G401 (cell line): ENCODE measurements around the gene UBAP2. TPM values are rescaled to one million over a fixed set of nuclear protein-coding genes. Genes with fewer than 3 reads are reported as not detected.
"Not testable (repeated sequence)": the region's sequence is repeated elsewhere in the genome, so short reads cannot be mapped to it uniquely, and the experiment has no call there.

ENCODE experiments used
- DNase-seq: peaks from one replicate; pipeline ENCODE4 v3.0.0-alpha.2; 2015; ENCODE audit warnings: low spot score
- in situ Hi-C: cut with HindIII; loops from 2 replicates; pipeline ENCODE4 v1.10.0; 2016; ENCODE audit warnings: low sequenced_read_pairs, mixed read lengths
- total RNA-seq: library from RNA; depleted of rRNA; stranded (reverse); fragments of >200 nt; shearing (Covaris generic); gene quantifications from 2 replicates; pipeline ENCODE4 v1.2.3, GENCODE V29; 2014

UBAP2 gene
- total RNA-seq, 1 experiment from 2014 or later = 26.0 TPM

GRCh38 chr9:34049630-34050384 is 1.1 kb upstream of the UBAP2 start:
- DNase-seq = no peak
- in situ Hi-C loops = no loop called here

GRCh38 chr9:34047864-34048726 is 592 bp downstream of the UBAP2 start:
- in situ Hi-C loops = no loop called here
- no peak for DNase-seq

- in situ Hi-C loops = no loop called here
- DNase-seq = no peak
Measured at GRCh38 chr9:34046784-34047379, 1.8 kb downstream of the UBAP2 start.

GRCh38 chr9:34045903-34046302 is 2.8 kb downstream of the UBAP2 start:
- no peak for DNase-seq
- in situ Hi-C loops = no loop called here

- DNase-seq, in situ Hi-C loops: not testable (repeated sequence)
Measured at GRCh38 chr9:34042074-34042473, 6.6 kb downstream of the UBAP2 start.

GRCh38 chr9:34038851-34039250 is 9.8 kb downstream of the UBAP2 start:
- in situ Hi-C loops, DNase-seq: not testable (repeated sequence)

GRCh38 chr9:34037626-34038025 is 11.1 kb downstream of the UBAP2 start:
- in situ Hi-C loops = no loop called here
- no peak for DNase-seq

GRCh38 chr9:34036625-34037024 is 12.1 kb downstream of the UBAP2 start:
- DNase-seq = no peak
- in situ Hi-C loops = no loop called here

- DNase-seq = no peak
- in situ Hi-C loops = no loop called here
Measured at GRCh38 chr9:34035656-34036055, 13.0 kb downstream of the UBAP2 start.

GRCh38 chr9:34034698-34035065 is 14.0 kb downstream of the UBAP2 start:
- DNase-seq = no peak
- in situ Hi-C loops = no loop called here

GRCh38 chr9:34032631-34033030 is 16.1 kb downstream of the UBAP2 start:
- no peak for DNase-seq
- in situ Hi-C loops = no loop called here

- in situ Hi-C loops = no loop called here
- DNase-seq = no peak
Measured at GRCh38 chr9:34027845-34028574, 20.7 kb downstream of the UBAP2 start.

- DNase-seq = no peak
- in situ Hi-C loops = no loop called here
Measured at GRCh38 chr9:34025811-34026210, 22.9 kb downstream of the UBAP2 start.

GRCh38 chr9:34025062-34025461 is 23.6 kb downstream of the UBAP2 start:
- DNase-seq = no peak
- in situ Hi-C loops = no loop called here

- DNase-seq, in situ Hi-C loops: not testable (repeated sequence)
Measured at GRCh38 chr9:34024476-34024875, 24.2 kb downstream of the UBAP2 start.

- no peak for DNase-seq
- in situ Hi-C loops = no loop called here
Measured at GRCh38 chr9:34016149-34016548, 32.5 kb downstream of the UBAP2 start.

GRCh38 chr9:34010979-34011378 is 37.7 kb downstream of the UBAP2 start:
- peak; percentile 6 for DNase-seq
- in situ Hi-C loops = no loop called here

- in situ Hi-C loops = no loop called here
Measured at GRCh38 chr9:34001951-34002350, 46.7 kb downstream of the UBAP2 start.

GRCh38 chr9:34001298-34001697 is 47.4 kb downstream of the UBAP2 start:
- no peak for DNase-seq
- in situ Hi-C loops = no loop called here

More at GRCh38 chr9:34001951-34002350, 46.7 kb downstream of the UBAP2 start:
- DNase-seq = no peak
